Type B pancreatic cell (in vitro differentiated cells): ENCODE measurements around the gene GABPA. TPM values are rescaled to one million over a fixed set of nuclear protein-coding genes. Genes with fewer than 3 reads are reported as not detected.

Source experiments
- DNase-seq: peaks from one replicate; pipeline ENCODE4 v3.0.0; 2021; ENCODE audit warnings: mixed read lengths; ENCODE audit not compliant: unreplicated experiment; ENCODE audit errors: extremely low spot score
- H3K27ac Mint-ChIP-seq: 2 replicates; pipeline ENCODE4 v1.8.0; 2021; ENCODE audit warnings: mild to moderate bottlenecking, mixed read lengths
- H3K27me3 Mint-ChIP-seq: 2 replicates; pipeline ENCODE4 v1.8.0; 2021; ENCODE audit warnings: mixed read lengths
- H3K36me3 Mint-ChIP-seq: 2 replicates; pipeline ENCODE4 v1.8.0; 2021; ENCODE audit warnings: mixed read lengths
- H3K4me1 Mint-ChIP-seq: one replicate; pipeline ENCODE4 v1.8.0; 2021; ENCODE audit warnings: mixed read lengths; ENCODE audit not compliant: unreplicated experiment
- H3K4me3 Mint-ChIP-seq: 2 replicates; pipeline ENCODE4 v1.8.0; 2021; ENCODE audit warnings: mild to moderate bottlenecking, mixed read lengths
- H3K9me3 Mint-ChIP-seq: 2 replicates; pipeline ENCODE4 v1.8.0; 2021; ENCODE audit warnings: mixed read lengths
- total RNA-seq: library from RNA; stranded (reverse); gene quantifications from 2 replicates; pipeline ENCODE4 v1.2.1, GENCODE V29; 2021; ENCODE audit warnings: low replicate concordance
- TF ChIP-seq, protein P1 (sequence below): fragments of 200-600 bp; sonication (generic); conservative IDR thresholded peaks from 2 replicates; pipeline ENCODE4 v1.5.0; 2021; ENCODE audit warnings: antibody characterized with exemption, mild to moderate bottlenecking

Gene GABPA
- total RNA-seq, 1 donor from 2014 or later, result 26.4 TPM

DNA sequence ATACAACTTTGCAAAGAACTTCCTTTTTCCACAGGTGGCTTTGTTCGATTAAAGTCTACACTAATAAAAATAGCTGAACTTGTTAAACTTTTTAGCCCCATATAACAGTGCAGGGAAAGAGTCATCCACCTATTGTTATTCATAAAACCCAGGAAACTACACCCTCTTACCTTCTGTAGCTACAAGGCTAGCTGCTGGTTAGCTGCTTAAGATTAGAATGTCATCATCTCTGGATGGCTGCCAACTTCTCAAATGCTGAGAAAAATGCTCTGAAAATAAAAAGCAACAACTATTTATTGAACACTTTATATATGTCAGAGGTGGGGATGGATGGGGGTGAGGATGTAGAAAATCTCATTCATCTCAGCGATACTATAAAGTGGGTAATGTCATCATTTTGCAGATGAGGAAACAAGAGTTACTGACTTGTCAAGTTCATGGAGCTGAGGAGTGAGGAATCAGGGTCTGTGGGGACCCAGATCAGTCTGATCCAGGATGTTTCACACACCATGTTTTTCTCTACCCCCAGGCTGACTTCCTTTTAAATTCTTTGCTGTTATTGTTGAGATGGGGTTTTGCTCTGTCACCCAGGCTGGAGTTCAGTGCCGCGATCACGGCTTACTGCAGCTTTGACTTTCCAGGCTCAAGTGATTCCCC lies 17.2 kb upstream of the GABPA start:
- no peak for DNase-seq
- H3K36me3 Mint-ChIP-seq, result peaks cover 31% of the 10 kb centered on the region

DNA sequence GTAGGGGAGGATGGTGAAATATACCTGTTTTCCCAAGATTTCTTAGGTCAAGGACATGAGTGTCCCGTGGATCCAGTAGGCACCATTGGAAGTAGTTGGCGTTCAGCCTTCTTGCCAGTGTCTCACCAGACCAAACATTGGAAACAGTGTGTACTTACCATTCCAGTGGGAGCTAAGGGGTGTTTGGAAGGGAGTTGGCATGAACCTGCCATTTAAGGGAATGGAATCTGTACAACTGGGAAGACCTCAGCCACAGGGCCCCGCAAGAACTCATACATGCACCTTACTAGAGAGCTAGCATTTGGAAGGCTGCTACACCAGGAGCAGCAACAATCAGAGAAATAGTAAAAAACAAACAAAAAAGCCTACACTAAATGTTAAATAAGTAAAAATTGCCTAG lies 12.8 kb upstream of the GABPA start:
- no peaks in the 10 kb centered on the region for H3K9me3 Mint-ChIP-seq
- peaks cover 48% of the 10 kb centered on the region for H3K36me3 Mint-ChIP-seq
- no peaks in the 10 kb centered on the region for H3K4me1 Mint-ChIP-seq
- no peak for DNase-seq
- H3K27me3 Mint-ChIP-seq, result no peaks in the 10 kb centered on the region
- H3K27ac Mint-ChIP-seq, result no peak overlapping the region
- no peak overlapping the region for H3K4me3 Mint-ChIP-seq
- TF ChIP-seq, protein P1, sequence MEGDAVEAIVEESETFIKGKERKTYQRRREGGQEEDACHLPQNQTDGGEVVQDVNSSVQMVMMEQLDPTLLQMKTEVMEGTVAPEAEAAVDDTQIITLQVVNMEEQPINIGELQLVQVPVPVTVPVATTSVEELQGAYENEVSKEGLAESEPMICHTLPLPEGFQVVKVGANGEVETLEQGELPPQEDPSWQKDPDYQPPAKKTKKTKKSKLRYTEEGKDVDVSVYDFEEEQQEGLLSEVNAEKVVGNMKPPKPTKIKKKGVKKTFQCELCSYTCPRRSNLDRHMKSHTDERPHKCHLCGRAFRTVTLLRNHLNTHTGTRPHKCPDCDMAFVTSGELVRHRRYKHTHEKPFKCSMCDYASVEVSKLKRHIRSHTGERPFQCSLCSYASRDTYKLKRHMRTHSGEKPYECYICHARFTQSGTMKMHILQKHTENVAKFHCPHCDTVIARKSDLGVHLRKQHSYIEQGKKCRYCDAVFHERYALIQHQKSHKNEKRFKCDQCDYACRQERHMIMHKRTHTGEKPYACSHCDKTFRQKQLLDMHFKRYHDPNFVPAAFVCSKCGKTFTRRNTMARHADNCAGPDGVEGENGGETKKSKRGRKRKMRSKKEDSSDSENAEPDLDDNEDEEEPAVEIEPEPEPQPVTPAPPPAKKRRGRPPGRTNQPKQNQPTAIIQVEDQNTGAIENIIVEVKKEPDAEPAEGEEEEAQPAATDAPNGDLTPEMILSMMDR, result no peak

More for the DNA sequence above, 17.2 kb upstream of the GABPA start:
- no peaks in the 10 kb centered on the region for H3K27me3 Mint-ChIP-seq
- H3K4me1 Mint-ChIP-seq, result no peaks in the 10 kb centered on the region
- TF ChIP-seq, protein P1, result no peak
- no peak overlapping the region for H3K27ac Mint-ChIP-seq
- H3K9me3 Mint-ChIP-seq, result no peaks in the 10 kb centered on the region
- H3K4me3 Mint-ChIP-seq, result no peak overlapping the region

DNA sequence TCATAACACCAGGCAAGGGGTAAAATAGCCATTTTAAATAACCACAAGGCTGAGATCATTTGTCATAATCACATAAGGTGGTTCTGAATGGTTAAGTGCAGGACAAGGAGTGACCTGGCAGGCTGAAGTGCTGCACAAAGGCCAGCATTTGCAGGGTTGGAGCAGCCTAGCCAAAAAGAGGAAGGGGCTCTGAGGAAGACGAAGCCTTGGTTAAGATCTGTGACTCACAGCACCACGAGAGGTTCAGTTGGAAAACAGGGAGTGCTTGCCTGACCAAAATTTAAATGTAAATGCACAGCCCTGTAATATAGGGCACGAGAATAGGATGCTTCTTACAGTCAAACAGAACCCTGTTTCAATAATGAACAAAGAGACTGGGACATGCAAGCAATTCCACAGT lies 12.1 kb upstream of the GABPA start:
- TF ChIP-seq, protein P1, result no peak
- no peaks in the 10 kb centered on the region for H3K27me3 Mint-ChIP-seq
- H3K27ac Mint-ChIP-seq, result no peak overlapping the region
- DNase-seq, result no peak
- H3K9me3 Mint-ChIP-seq, result no peaks in the 10 kb centered on the region
- H3K4me3 Mint-ChIP-seq, result no peak overlapping the region
- peaks cover 49% of the 10 kb centered on the region for H3K36me3 Mint-ChIP-seq
- H3K4me1 Mint-ChIP-seq, result no peaks in the 10 kb centered on the region

DNA sequence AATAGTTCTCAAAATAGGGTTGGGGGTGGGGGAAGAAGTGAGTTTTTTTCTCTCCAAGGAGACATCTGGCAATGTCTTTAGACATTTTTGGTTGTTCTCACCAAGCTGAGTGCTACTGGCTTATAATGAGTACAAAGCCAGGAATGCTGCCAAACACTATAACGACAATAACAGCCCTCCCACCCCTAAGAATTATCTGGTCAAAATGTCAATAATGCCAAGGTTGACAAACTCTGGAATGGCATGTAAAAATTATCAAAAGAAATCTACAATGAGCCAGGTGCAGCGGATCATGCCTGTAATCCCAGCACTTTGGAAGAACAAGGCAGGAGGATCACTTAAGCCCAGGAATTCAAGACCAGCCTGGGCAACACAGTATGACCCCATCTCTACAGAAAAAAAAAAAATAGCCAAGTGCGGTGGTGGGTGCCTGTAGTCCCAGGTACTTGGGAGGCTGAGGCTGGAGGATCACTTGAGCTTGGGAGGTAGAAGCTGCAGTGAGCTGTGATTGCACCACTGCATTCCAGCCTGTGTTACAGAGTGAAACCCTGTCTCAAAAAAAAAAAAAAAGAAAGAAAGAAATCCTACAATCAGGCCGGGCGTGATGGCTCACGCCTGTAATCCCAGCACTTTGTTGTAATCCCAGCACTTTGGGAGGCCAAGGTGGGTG lies 2.5 kb upstream of the GABPA start:
- peak overlapping the region; percentile 38 for H3K4me3 Mint-ChIP-seq
- no peaks in the 10 kb centered on the region for H3K9me3 Mint-ChIP-seq
- TF ChIP-seq, protein P1, result no peak
- H3K4me1 Mint-ChIP-seq, result peaks cover 19% of the 10 kb centered on the region
- H3K27ac Mint-ChIP-seq, result no peak overlapping the region
- H3K36me3 Mint-ChIP-seq, result peaks cover 22% of the 10 kb centered on the region
- no peak for DNase-seq
- peaks cover 3% of the 10 kb centered on the region for H3K27me3 Mint-ChIP-seq

DNA sequence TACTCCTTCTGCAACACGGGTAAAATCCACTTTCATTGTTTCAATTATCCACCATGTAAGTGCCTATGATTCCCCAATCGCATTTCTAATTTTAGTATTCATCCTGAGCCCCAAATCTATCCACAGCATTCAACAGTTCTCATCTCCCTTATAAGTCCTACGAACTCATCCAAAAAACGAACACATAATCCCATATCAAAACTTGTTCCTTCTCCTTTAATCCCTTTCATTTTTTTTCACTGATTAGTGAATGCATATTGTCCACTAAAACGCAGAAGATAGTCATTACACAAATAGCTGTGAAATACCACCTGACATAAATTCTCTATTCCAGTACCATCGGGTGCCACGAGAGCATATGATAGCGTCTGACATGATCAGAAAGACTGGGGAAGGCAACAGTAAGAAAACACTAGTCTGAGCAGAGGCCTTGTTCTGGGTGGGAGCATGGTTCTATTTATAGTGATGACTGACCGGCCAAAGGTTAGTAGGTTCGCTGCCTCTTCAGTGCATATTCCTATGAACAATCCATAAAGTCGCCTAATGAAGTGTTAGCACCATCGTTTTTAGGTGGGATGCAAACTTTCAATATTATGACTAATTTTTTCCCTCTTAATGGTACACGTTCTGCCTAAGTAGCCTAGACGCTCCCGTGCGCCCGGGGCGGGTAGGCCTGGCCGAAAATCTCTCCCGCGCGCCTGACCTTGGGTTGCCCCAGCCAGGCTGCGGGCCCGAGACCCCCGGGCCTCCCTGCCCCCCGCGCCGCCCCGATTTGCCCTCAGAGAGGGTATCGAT lies 716 bp upstream of the GABPA start:
- Mint-ChIP-seq H3K27ac (peak overlapping the region; percentile 100), H3K4me1 (peaks cover 27% of the 10 kb centered on the region), H3K36me3 (peaks cover 15% of the 10 kb centered on the region), H3K9me3 (no peaks in the 10 kb centered on the region), H3K27me3 (peaks cover 3% of the 10 kb centered on the region), H3K4me3 (peak overlapping the region; percentile 100)
- DNase-seq, result peak; percentile 70
- TF ChIP-seq, protein P1, result no peak
